HG02798 (cell line): Measurements from ENCODE around the gene PLPP1.
A peak's percentile ranks its signal among the peaks of the same experiment; 100 is the strongest.

Experiments
- ATAC-seq: cut with Tn5 transposase; IDR thresholded peaks from one replicate; pipeline ENCODE4 v1.9.1; 2021; ENCODE audit warnings: mild to moderate bottlenecking; ENCODE audit not compliant: unreplicated experiment, poor library complexity

The PLPP1 gene

GRCh38 chr5:55534436-55535198 is at the start of gene PLPP1:
TSS of gene PLPP1 (minus strand) at chr5:55534964. CDS start at chr5:55534629, 335 bp downstream.
- peak; percentile 91 for ATAC-seq

GRCh38 chr5:55583578-55583977 is 48.8 kb upstream of the PLPP1 start:
- ATAC-seq: no peak

GRCh38 chr5:55582256-55582655 is 47.5 kb upstream of the PLPP1 start:
- no peak for ATAC-seq

- ATAC-seq: no peak
Measured at GRCh38 chr5:55580042-55580441, 45.3 kb upstream of the PLPP1 start.

GRCh38 chr5:55578771-55579170 is 44.0 kb upstream of the PLPP1 start:
- ATAC-seq: no peak

GRCh38 chr5:55577353-55578060 is 42.7 kb upstream of the PLPP1 start:
- no peak for ATAC-seq

GRCh38 chr5:55576661-55577060 is 41.9 kb upstream of the PLPP1 start:
- no peak for ATAC-seq

- ATAC-seq: no peak
Measured at GRCh38 chr5:55575815-55576583, 41.2 kb upstream of the PLPP1 start.

GRCh38 chr5:55572600-55572999 is 37.8 kb upstream of the PLPP1 start:
- no peak for ATAC-seq

- ATAC-seq: no peak
Measured at GRCh38 chr5:55572020-55572419, 37.3 kb upstream of the PLPP1 start.

GRCh38 chr5:55570570-55570969 is 35.8 kb upstream of the PLPP1 start:
- no peak for ATAC-seq

- ATAC-seq: no peak
Measured at GRCh38 chr5:55570026-55570425, 35.3 kb upstream of the PLPP1 start.

GRCh38 chr5:55569513-55569865 is 34.7 kb upstream of the PLPP1 start:
- ATAC-seq: no peak

- no peak for ATAC-seq
Measured at GRCh38 chr5:55568654-55569512, 34.1 kb upstream of the PLPP1 start.

GRCh38 chr5:55564721-55565120 is 30.0 kb upstream of the PLPP1 start:
- ATAC-seq: peak; percentile 58

GRCh38 chr5:55558484-55558883 is 23.7 kb upstream of the PLPP1 start:
- ATAC-seq: no peak

GRCh38 chr5:55557123-55557522 is 22.4 kb upstream of the PLPP1 start:
- ATAC-seq: no peak

- no peak for ATAC-seq
Measured at GRCh38 chr5:55554585-55555202, 19.9 kb upstream of the PLPP1 start.

- no peak for ATAC-seq
Measured at GRCh38 chr5:55551904-55552303, 17.1 kb upstream of the PLPP1 start.

GRCh38 chr5:55551358-55551757 is 16.6 kb upstream of the PLPP1 start:
- ATAC-seq: no peak
